Progenitor cell of endocrine pancreas (in vitro differentiated cells): ENCODE data around the gene ACD. TPM values are rescaled to one million over a fixed set of nuclear protein-coding genes. Genes with fewer than 3 reads are reported as not detected.

Experiments
- DNase-seq: peaks from one replicate; pipeline ENCODE4 v3.0.0; 2021; ENCODE audit warnings: low spot score; ENCODE audit not compliant: unreplicated experiment
- H3K27ac Mint-ChIP-seq: 2 replicates; pipeline ENCODE4 v1.8.0; 2021; ENCODE audit warnings: mild to moderate bottlenecking, moderate library complexity, mixed read lengths
- H3K27me3 Mint-ChIP-seq: 2 replicates; pipeline ENCODE4 v1.8.0; 2021; ENCODE audit warnings: mixed read lengths
- H3K36me3 Mint-ChIP-seq: 2 replicates; pipeline ENCODE4 v1.8.0; 2022; ENCODE audit warnings: mixed read lengths; ENCODE audit not compliant: insufficient read depth
- H3K4me1 Mint-ChIP-seq: 2 replicates; pipeline ENCODE4 v1.8.0; 2021; ENCODE audit warnings: low read depth, mixed read lengths
- H3K4me3 Mint-ChIP-seq: 2 replicates; pipeline ENCODE4 v1.8.0; 2021; ENCODE audit warnings: low read depth, mild to moderate bottlenecking, moderate library complexity, mixed read lengths
- H3K9me3 Mint-ChIP-seq: 2 replicates; pipeline ENCODE4 v1.8.0; 2021; ENCODE audit warnings: low read depth, mixed read lengths
- total RNA-seq: library from RNA; stranded (reverse); gene quantifications from 2 replicates; pipeline ENCODE4 v1.2.1, GENCODE V29; 2021
- TF ChIP-seq, protein P1 (sequence below): fragments of 200-600 bp; sonication (generic); IDR thresholded peaks from one replicate; pipeline ENCODE4 v1.5.0; 2021; ENCODE audit warnings: antibody characterized with exemption, mild to moderate bottlenecking; ENCODE audit not compliant: unreplicated experiment

Gene ACD
- total RNA-seq, 1 donor from 2014 or later, result 32.7 TPM

DNA sequence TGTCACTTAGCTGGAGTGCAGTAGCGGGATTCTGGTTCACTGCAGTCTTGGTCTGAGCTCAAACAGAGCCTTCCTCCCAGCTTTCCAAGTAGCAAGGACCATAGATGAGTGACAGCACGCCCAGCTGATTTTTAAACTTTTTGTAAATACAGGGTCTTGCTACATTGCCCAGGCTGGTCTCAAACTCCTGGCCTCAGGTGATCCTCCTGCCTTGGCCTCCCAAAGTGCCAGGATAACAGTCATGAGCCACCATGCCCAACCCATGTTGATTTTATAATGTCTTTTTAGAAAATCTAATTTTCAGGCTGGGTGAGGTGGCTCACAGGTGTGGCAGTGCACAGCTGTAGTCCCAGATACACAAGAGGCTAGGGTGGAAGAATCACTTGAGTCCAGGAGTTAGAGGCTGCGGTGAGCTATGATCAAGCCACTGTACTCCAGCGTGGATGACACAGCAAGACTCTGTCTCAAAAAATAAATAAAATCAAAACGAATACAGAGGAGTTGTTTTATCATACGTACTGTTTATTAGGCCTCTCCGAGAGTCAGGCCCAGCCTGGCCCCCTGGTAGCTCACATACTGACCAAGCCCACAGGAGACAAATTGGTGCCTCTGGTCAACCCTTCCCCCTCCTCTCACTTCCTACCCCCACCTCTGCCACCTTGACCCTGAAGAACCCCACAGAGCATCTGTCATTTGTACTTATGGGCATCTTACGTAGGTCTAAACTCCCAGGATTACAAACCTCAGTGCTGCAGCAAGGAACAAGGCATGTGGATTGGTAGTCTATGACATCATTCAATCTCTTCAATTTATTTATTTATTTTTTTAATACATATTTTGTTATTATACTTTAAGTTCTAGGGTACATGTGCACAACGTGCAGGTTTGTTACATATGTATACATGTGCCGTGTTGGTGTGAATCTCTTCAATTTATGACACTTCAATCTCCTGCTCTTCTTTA, 20.2 kb upstream of the ACD start:
- H3K9me3 Mint-ChIP-seq, result no peaks in the 10 kb centered on the region
- H3K27ac Mint-ChIP-seq, result no peak overlapping the region
- no peak overlapping the region for H3K4me3 Mint-ChIP-seq
- no peaks in the 10 kb centered on the region for H3K4me1 Mint-ChIP-seq
- no peaks in the 10 kb centered on the region for H3K27me3 Mint-ChIP-seq
- TF ChIP-seq, protein P1, sequence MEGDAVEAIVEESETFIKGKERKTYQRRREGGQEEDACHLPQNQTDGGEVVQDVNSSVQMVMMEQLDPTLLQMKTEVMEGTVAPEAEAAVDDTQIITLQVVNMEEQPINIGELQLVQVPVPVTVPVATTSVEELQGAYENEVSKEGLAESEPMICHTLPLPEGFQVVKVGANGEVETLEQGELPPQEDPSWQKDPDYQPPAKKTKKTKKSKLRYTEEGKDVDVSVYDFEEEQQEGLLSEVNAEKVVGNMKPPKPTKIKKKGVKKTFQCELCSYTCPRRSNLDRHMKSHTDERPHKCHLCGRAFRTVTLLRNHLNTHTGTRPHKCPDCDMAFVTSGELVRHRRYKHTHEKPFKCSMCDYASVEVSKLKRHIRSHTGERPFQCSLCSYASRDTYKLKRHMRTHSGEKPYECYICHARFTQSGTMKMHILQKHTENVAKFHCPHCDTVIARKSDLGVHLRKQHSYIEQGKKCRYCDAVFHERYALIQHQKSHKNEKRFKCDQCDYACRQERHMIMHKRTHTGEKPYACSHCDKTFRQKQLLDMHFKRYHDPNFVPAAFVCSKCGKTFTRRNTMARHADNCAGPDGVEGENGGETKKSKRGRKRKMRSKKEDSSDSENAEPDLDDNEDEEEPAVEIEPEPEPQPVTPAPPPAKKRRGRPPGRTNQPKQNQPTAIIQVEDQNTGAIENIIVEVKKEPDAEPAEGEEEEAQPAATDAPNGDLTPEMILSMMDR, result no peak
- no peak for DNase-seq
- H3K36me3 Mint-ChIP-seq, result peaks cover 5% of the 10 kb centered on the region

DNA sequence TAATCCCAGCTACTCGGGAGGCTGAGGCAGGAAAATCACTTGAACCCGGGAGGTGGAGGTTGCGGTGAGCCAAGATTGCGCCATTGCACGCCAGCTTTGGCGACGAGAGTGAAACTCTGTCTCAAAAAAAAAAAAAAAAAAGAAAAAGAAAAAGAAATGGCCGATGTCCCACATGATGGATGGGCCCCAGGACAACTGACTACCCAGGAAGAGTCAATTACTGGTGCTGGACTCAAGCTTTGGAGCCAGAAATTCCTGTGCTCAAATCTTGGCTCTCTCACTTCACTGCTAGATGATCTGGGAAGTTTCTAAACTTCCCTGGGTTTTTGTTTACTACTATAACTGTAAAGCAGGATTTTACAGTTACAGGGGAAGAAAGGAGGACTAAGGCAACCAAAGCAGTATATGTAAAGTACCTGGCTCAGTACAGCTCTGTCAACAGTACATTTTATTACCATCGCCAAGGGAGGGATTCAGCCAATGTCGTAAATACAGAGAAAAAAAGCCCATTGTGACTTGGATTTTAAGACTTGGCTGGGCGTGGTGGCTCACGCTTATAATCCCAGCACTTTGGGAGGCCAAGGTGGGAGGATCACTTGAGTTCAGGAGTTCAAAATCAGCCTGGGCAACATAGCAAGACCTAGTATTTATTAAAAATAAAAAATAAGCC, 18.4 kb upstream of the ACD start:
- no peak overlapping the region for H3K27ac Mint-ChIP-seq
- no peaks in the 10 kb centered on the region for H3K4me1 Mint-ChIP-seq
- TF ChIP-seq, protein P1, result no peak
- no peaks in the 10 kb centered on the region for H3K9me3 Mint-ChIP-seq
- no peak for DNase-seq
- H3K27me3 Mint-ChIP-seq, result no peaks in the 10 kb centered on the region
- no peak overlapping the region for H3K4me3 Mint-ChIP-seq
- H3K36me3 Mint-ChIP-seq, result peaks cover 2% of the 10 kb centered on the region

DNA sequence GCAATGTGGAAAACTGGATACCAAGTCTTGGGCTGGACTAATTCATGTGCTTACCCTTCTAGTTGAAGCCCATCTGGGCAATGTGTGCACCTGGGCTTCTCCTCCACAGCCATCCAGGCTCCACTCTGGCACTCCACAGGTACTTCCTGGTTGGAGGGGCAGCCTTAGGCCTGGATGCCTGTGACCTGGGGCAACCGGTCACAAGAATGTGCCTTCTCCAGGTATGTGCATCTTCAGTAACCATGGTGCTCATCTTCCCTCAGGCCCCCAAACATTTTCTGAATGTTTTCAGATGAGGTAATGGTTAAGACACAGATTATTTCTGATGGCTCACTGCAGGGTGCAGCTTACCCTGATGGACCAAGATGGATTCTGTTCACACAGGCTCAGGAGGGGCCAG, 17.7 kb upstream of the ACD start:
- no peaks in the 10 kb centered on the region for H3K4me1 Mint-ChIP-seq
- H3K27ac Mint-ChIP-seq, result no peak overlapping the region
- no peak overlapping the region for H3K4me3 Mint-ChIP-seq
- no peaks in the 10 kb centered on the region for H3K27me3 Mint-ChIP-seq
- H3K36me3 Mint-ChIP-seq, result no peaks in the 10 kb centered on the region
- no peaks in the 10 kb centered on the region for H3K9me3 Mint-ChIP-seq
- no peak for DNase-seq
- TF ChIP-seq, protein P1, result no peak

DNA sequence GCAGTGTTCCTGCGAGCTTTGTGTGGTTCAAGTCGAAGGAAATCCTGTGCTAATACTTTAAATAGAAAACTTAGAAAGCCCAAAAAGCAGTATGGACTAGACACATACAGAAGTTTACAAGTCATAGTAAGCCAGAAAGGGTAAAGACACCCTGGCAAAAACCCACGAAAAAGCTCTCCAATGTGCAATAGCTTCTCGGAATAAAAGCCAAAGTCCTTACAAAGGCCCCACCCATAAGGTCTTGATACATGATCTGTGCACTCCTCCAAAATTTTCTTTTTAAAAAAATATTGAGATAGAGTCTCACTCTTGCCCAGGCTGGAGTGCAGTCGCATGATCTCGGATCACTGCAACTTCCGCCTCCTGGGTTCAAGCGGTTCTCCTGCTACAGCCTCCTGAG, 16.9 kb upstream of the ACD start:
- no peak for DNase-seq
- Mint-ChIP-seq H3K9me3 (no peaks in the 10 kb centered on the region), H3K36me3 (no peaks in the 10 kb centered on the region), H3K4me3 (no peak overlapping the region), H3K4me1 (no peaks in the 10 kb centered on the region), H3K27ac (no peak overlapping the region), H3K27me3 (no peaks in the 10 kb centered on the region)
- TF ChIP-seq, protein P1, result no peak

DNA sequence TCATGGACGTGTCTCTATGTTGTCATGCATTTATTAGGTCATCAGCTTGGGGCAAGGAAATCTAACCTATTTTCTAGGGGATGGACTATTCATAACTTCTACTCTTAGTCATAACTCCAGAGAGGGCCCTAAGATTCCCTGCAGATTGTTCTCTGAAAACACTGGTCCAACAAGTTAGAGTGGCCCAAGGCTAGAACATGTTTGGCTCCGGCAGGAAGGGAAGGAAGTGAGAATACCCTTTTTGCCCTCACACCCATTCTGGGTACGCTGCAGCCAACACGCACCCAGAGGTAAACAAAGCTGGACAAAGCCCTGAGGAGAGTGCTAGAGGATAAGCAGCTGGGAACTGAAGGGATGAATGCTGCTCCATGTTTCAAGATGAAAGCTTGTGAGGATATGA, 16.5 kb upstream of the ACD start:
- no peak for DNase-seq
- Mint-ChIP-seq H3K9me3 (no peaks in the 10 kb centered on the region), H3K4me3 (no peak overlapping the region), H3K27me3 (no peaks in the 10 kb centered on the region), H3K4me1 (no peaks in the 10 kb centered on the region), H3K27ac (no peak overlapping the region), H3K36me3 (no peaks in the 10 kb centered on the region)
- TF ChIP-seq, protein P1, result no peak
